ENCODE results near the gene ARID1B.

ARID1B gene

GRCh38 chr6:156953127-156953478, 175.9 kb downstream of the ARID1B start:
- peaks cover 7% of the 10 kb centered on the region; the same call in 1 of the 2 replicates for H3K4me1 ChIP-seq (ENCODE audit: insufficient read depth, low read length)

GRCh38 chr6:156953479-156954146, 176.4 kb downstream of the ARID1B start:
- Histone ChIP-seq H3K4me3 (ENCODE audit: low read depth in 1 of 2, low read length in 2 of 2) (no peak overlapping the region), H3K4me1 (ENCODE audit: insufficient read depth, low read length) (peaks cover 7% of the 10 kb centered on the region; the same call in 1 of the 2 replicates), H3K9ac (ENCODE audit: low read depth, low read length) (no peak overlapping the region), H3K9me3 (ENCODE audit: insufficient read depth, low read length, severe bottlenecking) (no peaks in the 10 kb centered on the region), H4K20me1 (ENCODE audit: insufficient read depth, low read length) (peaks cover 71% of the 10 kb centered on the region), H2AFZ (ENCODE audit: low read depth, low read length) (no peak overlapping the region), H3K27ac (ENCODE audit: low read length) (no peak overlapping the region), H3K27me3 (ENCODE audit: insufficient read depth, low read length, poor library complexity) (no peaks in the 10 kb centered on the region), H3K79me2 (ENCODE audit: insufficient read depth, low read length) (peaks cover 98% of the 10 kb centered on the region), H3K4me2 (ENCODE audit: insufficient read depth, low read length) (no peak overlapping the region), H3K36me3 (ENCODE audit: insufficient read depth, low read length) (peaks cover 7% of the 10 kb centered on the region; the same call in 1 of the 2 replicates)
- ATAC-seq (ENCODE audit: insufficient read depth, low read depth) (peak; percentile 87), DNase-seq (peak; percentile 45)
- peak; percentile 14 for TF ChIP-seq CTCF (IDR thresholded peaks at IDR 0.05; ENCODE audit: borderline replicate concordance, extremely low read depth, low read length, poor library complexity, severe bottlenecking)
- TF ChIP-seq EZH2 (IDR thresholded peaks at IDR 0.05; ENCODE audit: borderline replicate concordance, low read depth, low read length, severe bottlenecking): no peak

More at GRCh38 chr6:156953127-156953478, 175.9 kb downstream of the ARID1B start:
- Histone ChIP-seq H3K4me2 (ENCODE audit: insufficient read depth, low read length) (no peak overlapping the region), H3K27me3 (ENCODE audit: insufficient read depth, low read length, poor library complexity) (no peaks in the 10 kb centered on the region), H2AFZ (ENCODE audit: low read depth, low read length) (no peak overlapping the region), H3K36me3 (ENCODE audit: insufficient read depth, low read length) (peaks cover 7% of the 10 kb centered on the region; the same call in 1 of the 2 replicates), H3K9me3 (ENCODE audit: insufficient read depth, low read length, severe bottlenecking) (no peaks in the 10 kb centered on the region), H3K79me2 (ENCODE audit: insufficient read depth, low read length) (peaks cover 98% of the 10 kb centered on the region), H3K9ac (ENCODE audit: low read depth, low read length) (no peak overlapping the region), H4K20me1 (ENCODE audit: insufficient read depth, low read length) (peaks cover 67% of the 10 kb centered on the region), H3K27ac (ENCODE audit: low read length) (no peak overlapping the region), H3K4me3 (ENCODE audit: low read depth in 1 of 2, low read length in 2 of 2) (no peak overlapping the region)
- peak; percentile 22; the same call in 1 of the 3 replicates for ATAC-seq (ENCODE audit: insufficient read depth, low read depth)
- no peak for DNase-seq
- no peak for TF ChIP-seq EZH2 (IDR thresholded peaks at IDR 0.05; ENCODE audit: borderline replicate concordance, low read depth, low read length, severe bottlenecking)
- TF ChIP-seq CTCF (IDR thresholded peaks at IDR 0.05; ENCODE audit: borderline replicate concordance, extremely low read depth, low read length, poor library complexity, severe bottlenecking): no peak

GRCh38 chr6:156954191-156954590, 177.0 kb downstream of the ARID1B start:
- H4K20me1 ChIP-seq (ENCODE audit: insufficient read depth, low read length): peaks cover 70% of the 10 kb centered on the region
- H3K79me2 ChIP-seq (ENCODE audit: insufficient read depth, low read length): peaks cover 98% of the 10 kb centered on the region
- no peak overlapping the region for H3K27ac ChIP-seq (ENCODE audit: low read length)
- no peak overlapping the region for H3K4me2 ChIP-seq (ENCODE audit: insufficient read depth, low read length)
- no peaks in the 10 kb centered on the region for H3K27me3 ChIP-seq (ENCODE audit: insufficient read depth, low read length, poor library complexity)
- peaks cover 7% of the 10 kb centered on the region; the same call in 1 of the 2 replicates for H3K36me3 ChIP-seq (ENCODE audit: insufficient read depth, low read length)
- no peaks in the 10 kb centered on the region for H3K9me3 ChIP-seq (ENCODE audit: insufficient read depth, low read length, severe bottlenecking)
- H2AFZ ChIP-seq (ENCODE audit: low read depth, low read length): no peak overlapping the region
- H3K4me1 ChIP-seq (ENCODE audit: insufficient read depth, low read length): peaks cover 7% of the 10 kb centered on the region; the same call in 1 of the 2 replicates
- ATAC-seq (ENCODE audit: insufficient read depth, low read depth): no peak
- TF ChIP-seq EZH2 (IDR thresholded peaks at IDR 0.05; ENCODE audit: borderline replicate concordance, low read depth, low read length, severe bottlenecking) (no peak), CTCF (IDR thresholded peaks at IDR 0.05; ENCODE audit: borderline replicate concordance, extremely low read depth, low read length, poor library complexity, severe bottlenecking) (no peak)
- no peak overlapping the region for H3K9ac ChIP-seq (ENCODE audit: low read depth, low read length)
- H3K4me3 ChIP-seq (ENCODE audit: low read depth in 1 of 2, low read length in 2 of 2): no peak overlapping the region
- no peak for DNase-seq

Measured in DND-41 (cell line).